Measurements from ENCODE around the gene PRPF40B.
"Not testable (repeated sequence)": the region's sequence is repeated elsewhere in the genome, so short reads cannot be mapped to it uniquely, and the experiment has no call there.

GRCh38 chr12:49605539-49605938, 17.8 kb upstream of the PRPF40B start, which contains the start of gene FAM186B:
- TF ChIP-seq, protein P1, sequence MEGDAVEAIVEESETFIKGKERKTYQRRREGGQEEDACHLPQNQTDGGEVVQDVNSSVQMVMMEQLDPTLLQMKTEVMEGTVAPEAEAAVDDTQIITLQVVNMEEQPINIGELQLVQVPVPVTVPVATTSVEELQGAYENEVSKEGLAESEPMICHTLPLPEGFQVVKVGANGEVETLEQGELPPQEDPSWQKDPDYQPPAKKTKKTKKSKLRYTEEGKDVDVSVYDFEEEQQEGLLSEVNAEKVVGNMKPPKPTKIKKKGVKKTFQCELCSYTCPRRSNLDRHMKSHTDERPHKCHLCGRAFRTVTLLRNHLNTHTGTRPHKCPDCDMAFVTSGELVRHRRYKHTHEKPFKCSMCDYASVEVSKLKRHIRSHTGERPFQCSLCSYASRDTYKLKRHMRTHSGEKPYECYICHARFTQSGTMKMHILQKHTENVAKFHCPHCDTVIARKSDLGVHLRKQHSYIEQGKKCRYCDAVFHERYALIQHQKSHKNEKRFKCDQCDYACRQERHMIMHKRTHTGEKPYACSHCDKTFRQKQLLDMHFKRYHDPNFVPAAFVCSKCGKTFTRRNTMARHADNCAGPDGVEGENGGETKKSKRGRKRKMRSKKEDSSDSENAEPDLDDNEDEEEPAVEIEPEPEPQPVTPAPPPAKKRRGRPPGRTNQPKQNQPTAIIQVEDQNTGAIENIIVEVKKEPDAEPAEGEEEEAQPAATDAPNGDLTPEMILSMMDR (IDR thresholded peaks at IDR 0.05): not testable (repeated sequence)
- TF ChIP-seq ZFX (IDR thresholded peaks at IDR 0.05; ENCODE audit: borderline replicate concordance): not testable (repeated sequence)
